ENCODE data around the gene ZEB2. TPM values are rescaled to one million over a fixed set of nuclear protein-coding genes. Genes with fewer than 3 reads are reported as not detected.

ZEB2 gene
- total RNA-seq, 2 experiments from 2014 or later: 4.0 to 16.9 TPM

DNA sequence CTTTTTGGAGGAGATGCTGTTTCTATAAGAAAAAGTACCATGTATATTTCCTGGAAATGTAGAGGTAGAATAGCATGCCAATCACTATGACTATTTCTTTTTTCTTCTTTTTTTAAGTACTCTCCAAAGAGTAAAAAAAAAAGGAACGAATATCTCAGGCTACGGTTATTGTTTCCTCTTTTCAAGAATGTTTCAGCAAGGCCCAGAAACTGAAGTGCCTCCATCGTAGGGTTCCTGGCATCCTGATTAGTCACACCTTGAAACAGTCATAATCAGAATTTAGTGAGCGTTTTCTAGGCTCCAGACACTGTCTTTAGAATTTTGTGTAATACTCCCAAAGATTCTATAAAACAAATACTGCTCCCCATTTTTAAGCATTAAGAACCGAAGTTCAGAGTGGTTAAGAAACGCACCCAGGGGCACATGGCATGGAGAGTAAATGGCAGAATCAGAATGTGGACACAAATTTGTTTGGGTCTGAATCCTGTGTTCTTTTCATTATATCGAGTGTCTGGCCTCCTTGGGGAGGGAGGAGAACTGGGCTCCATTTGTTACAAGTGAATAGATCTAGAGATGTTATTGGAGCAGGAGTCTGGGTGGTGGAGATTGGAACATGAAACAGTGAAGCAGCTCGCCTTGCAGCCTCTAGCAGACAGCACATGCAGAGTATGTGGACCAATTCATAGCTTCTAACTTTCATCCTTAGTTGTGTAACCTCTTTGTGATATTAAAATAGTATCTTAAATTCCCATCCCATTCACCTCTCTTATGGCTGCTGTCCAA is 26.7 kb downstream of the ZEB2 start:
- no peak for DNase-seq (ENCODE audit: low spot score)
- no TSS peak for BruUV-seq (replicated peaks)
- Histone ChIP-seq H3K4me2 (ENCODE audit: low read length) (no peak overlapping the region), H3K4me3 (ENCODE audit: low read depth, low read length, poor library complexity, severe bottlenecking) (no peak overlapping the region), H3K27ac (ENCODE audit: low read depth, low read length, poor library complexity, severe bottlenecking) (no peak overlapping the region), H3K79me2 (ENCODE audit: insufficient read depth, low read depth, low read length) (no peaks in the 10 kb centered on the region), H3K4me1 (ENCODE audit: insufficient read depth, low read length, poor library complexity, severe bottlenecking) (no peaks in the 10 kb centered on the region), H3K36me3 (ENCODE audit: insufficient read depth, low read length) (no peaks in the 10 kb centered on the region), H2AFZ (ENCODE audit: low read length) (no peak overlapping the region), H3K9me2 (ENCODE audit: insufficient read depth, low read length) (no peaks in the 10 kb centered on the region), H4K20me1 (ENCODE audit: insufficient read depth, low read length) (no peaks in the 10 kb centered on the region), H3K9me3 (ENCODE audit: low read length) (no peaks in the 10 kb centered on the region)
- ChIA-PET POLR2A (interaction anchor here (0.5 to 1.0 kb wide), 4 partner anchors 16 to 467 kb away, joined by 3 to 4 read pairs (median 3); no protein-coding TSS in a partner anchor), CTCF (ENCODE audit: unreplicated experiment) (no interaction called here)
- TF ChIP-seq, protein P1, sequence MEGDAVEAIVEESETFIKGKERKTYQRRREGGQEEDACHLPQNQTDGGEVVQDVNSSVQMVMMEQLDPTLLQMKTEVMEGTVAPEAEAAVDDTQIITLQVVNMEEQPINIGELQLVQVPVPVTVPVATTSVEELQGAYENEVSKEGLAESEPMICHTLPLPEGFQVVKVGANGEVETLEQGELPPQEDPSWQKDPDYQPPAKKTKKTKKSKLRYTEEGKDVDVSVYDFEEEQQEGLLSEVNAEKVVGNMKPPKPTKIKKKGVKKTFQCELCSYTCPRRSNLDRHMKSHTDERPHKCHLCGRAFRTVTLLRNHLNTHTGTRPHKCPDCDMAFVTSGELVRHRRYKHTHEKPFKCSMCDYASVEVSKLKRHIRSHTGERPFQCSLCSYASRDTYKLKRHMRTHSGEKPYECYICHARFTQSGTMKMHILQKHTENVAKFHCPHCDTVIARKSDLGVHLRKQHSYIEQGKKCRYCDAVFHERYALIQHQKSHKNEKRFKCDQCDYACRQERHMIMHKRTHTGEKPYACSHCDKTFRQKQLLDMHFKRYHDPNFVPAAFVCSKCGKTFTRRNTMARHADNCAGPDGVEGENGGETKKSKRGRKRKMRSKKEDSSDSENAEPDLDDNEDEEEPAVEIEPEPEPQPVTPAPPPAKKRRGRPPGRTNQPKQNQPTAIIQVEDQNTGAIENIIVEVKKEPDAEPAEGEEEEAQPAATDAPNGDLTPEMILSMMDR (conservative IDR thresholded peaks at IDR 0.05; ENCODE audit: low read length): no peak
- TF ChIP-seq EZH2phosphoT487 (IDR thresholded peaks at IDR 0.05; ENCODE audit: borderline replicate concordance, low read depth, low read length): no peak
- intact Hi-C loops (cut with micrococcal nuclease; ENCODE audit: unreplicated experiment): no loop called here

DNA sequence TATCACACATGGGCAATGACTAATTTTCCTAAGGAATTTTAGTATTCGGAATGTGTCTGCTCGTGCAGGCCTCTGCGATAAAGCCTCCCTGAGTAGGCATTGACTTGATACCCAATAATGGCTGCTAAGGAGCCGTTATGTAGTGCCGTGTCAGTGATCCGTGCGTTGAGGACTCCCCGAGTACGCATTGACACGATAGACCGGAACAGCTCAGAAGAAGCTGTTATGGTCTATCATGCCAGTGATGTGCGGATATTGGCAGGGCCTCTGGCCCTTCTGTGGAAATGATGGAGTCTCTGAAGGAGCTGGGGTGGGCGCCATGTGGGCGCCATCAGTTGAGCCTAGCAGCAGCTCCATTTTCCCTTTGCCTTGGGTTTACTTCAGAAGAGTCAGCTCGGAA is 29.1 kb downstream of the ZEB2 start:
- POLR2A ChIA-PET: interaction anchor here (0.5 to 0.6 kb wide), 3 partner anchors 96 to 1171 kb away, joined by 3 to 10 read pairs (median 3); no protein-coding TSS in a partner anchor

More for the DNA sequence above, 29.1 kb downstream of the ZEB2 start:
- intact Hi-C loops (cut with micrococcal nuclease; ENCODE audit: unreplicated experiment): no loop called here
- TF ChIP-seq EZH2phosphoT487 (IDR thresholded peaks at IDR 0.05; ENCODE audit: borderline replicate concordance, low read depth, low read length): no peak
- TF ChIP-seq, protein P1 (conservative IDR thresholded peaks at IDR 0.05; ENCODE audit: low read length): no peak
- no peaks in the 10 kb centered on the region for H4K20me1 ChIP-seq (ENCODE audit: insufficient read depth, low read length)
- H2AFZ ChIP-seq (ENCODE audit: low read length): no peak overlapping the region
- CTCF ChIA-PET (ENCODE audit: unreplicated experiment): no interaction called here
- no peaks in the 10 kb centered on the region for H3K9me2 ChIP-seq (ENCODE audit: insufficient read depth, low read length)
- no peaks in the 10 kb centered on the region for H3K4me1 ChIP-seq (ENCODE audit: insufficient read depth, low read length, poor library complexity, severe bottlenecking)
- no peak overlapping the region for H3K27ac ChIP-seq (ENCODE audit: low read depth, low read length, poor library complexity, severe bottlenecking)
- no TSS peak for BruUV-seq (replicated peaks)
- no peak overlapping the region for H3K4me2 ChIP-seq (ENCODE audit: low read length)
- H3K4me3 ChIP-seq (ENCODE audit: low read depth, low read length, poor library complexity, severe bottlenecking): no peak overlapping the region
- H3K36me3 ChIP-seq (ENCODE audit: insufficient read depth, low read length): no peaks in the 10 kb centered on the region
- DNase-seq (ENCODE audit: low spot score): no peak
- no peaks in the 10 kb centered on the region for H3K79me2 ChIP-seq (ENCODE audit: insufficient read depth, low read depth, low read length)
- no peaks in the 10 kb centered on the region for H3K9me3 ChIP-seq (ENCODE audit: low read length)

All from OCI-LY7 (cell line).